GM18499 (cell line): ENCODE results near the gene CAPN8.
A peak's percentile ranks its signal among the peaks of the same experiment; 100 is the strongest.

ENCODE experiments used
- ATAC-seq: cut with Tn5 transposase; IDR thresholded peaks from one replicate; pipeline ENCODE4 v1.9.1; 2021; ENCODE audit warnings: moderate number of reproducible peaks; ENCODE audit not compliant: insufficient read depth, unreplicated experiment

Gene CAPN8

GRCh38 chr1:223657978-223658377 lies 7.5 kb downstream of the CAPN8 start:
- no peak for ATAC-seq

- ATAC-seq: no peak
Observed at GRCh38 chr1:223654083-223654482, 11.4 kb downstream of the CAPN8 start.

GRCh38 chr1:223653431-223653830 lies 12.1 kb downstream of the CAPN8 start:
- ATAC-seq: no peak

- no peak for ATAC-seq
Observed at GRCh38 chr1:223653015-223653414, 12.5 kb downstream of the CAPN8 start.

GRCh38 chr1:223652436-223652941 lies 13.0 kb downstream of the CAPN8 start:
- ATAC-seq: no peak

GRCh38 chr1:223651291-223651991 lies 14.1 kb downstream of the CAPN8 start:
- ATAC-seq: no peak

- ATAC-seq: no peak
Observed at GRCh38 chr1:223650465-223650864, 15.0 kb downstream of the CAPN8 start.

GRCh38 chr1:223649222-223649621 lies 16.3 kb downstream of the CAPN8 start:
- ATAC-seq: no peak

- no peak for ATAC-seq
Observed at GRCh38 chr1:223647249-223647648, 18.3 kb downstream of the CAPN8 start.

- no peak for ATAC-seq
Observed at GRCh38 chr1:223645903-223646302, 19.6 kb downstream of the CAPN8 start.

- ATAC-seq: no peak
Observed at GRCh38 chr1:223642237-223642636, 23.3 kb downstream of the CAPN8 start.

- ATAC-seq: no peak
Observed at GRCh38 chr1:223641523-223642039, 23.9 kb downstream of the CAPN8 start.

- ATAC-seq: no peak
Observed at GRCh38 chr1:223639331-223639749, 26.2 kb downstream of the CAPN8 start.

GRCh38 chr1:223635236-223635635 lies 30.3 kb downstream of the CAPN8 start:
- ATAC-seq: no peak

GRCh38 chr1:223634423-223634822 lies 31.1 kb downstream of the CAPN8 start:
- ATAC-seq: no peak

- no peak for ATAC-seq
Observed at GRCh38 chr1:223631956-223632355, 33.5 kb downstream of the CAPN8 start.

GRCh38 chr1:223631473-223631872 lies 34.0 kb downstream of the CAPN8 start:
- ATAC-seq: no peak

- ATAC-seq: no peak
Observed at GRCh38 chr1:223629126-223629457, 36.4 kb downstream of the CAPN8 start.

- ATAC-seq: no peak
Observed at GRCh38 chr1:223628233-223629125, 37.0 kb downstream of the CAPN8 start.

GRCh38 chr1:223622132-223622842 lies 43.2 kb downstream of the CAPN8 start:
- no peak for ATAC-seq

- peak; percentile 87 for ATAC-seq
Observed at GRCh38 chr1:223621312-223621734, 44.2 kb downstream of the CAPN8 start.
